HEK293T (cell line): ENCODE results near the gene MAP4K4.

ENCODE experiments used
- CTCF ChIA-PET: fragments of 350-600 bp; formaldehyde crosslinking; extraction: SDS; loops from one replicate; lab custom pipeline; 2021; ENCODE audit warnings: antibody characterized with exemption, inconsistent platforms; lab: Yijun Ruan, JAX
- POLR2A ChIA-PET: fragments of 350-600 bp; formaldehyde crosslinking; extraction: SDS; loops from one replicate; lab custom pipeline; 2020; ENCODE audit warnings: antibody characterized with exemption, inconsistent platforms; lab: Yijun Ruan, JAX
- DNase-seq: peaks from one replicate; pipeline ENCODE4 v3.0.0; 2012; ENCODE audit warnings: mixed read lengths; ENCODE audit errors: extremely low spot score
- ARNT ChIP-seq: fragments of 450-650 bp; IDR thresholded peaks from 2 replicates; pipeline ENCODE4 v1.6.1; 2017; ENCODE audit warnings: mild to moderate bottlenecking
- BHLHE40 ChIP-seq: fragments of 450-650 bp; IDR thresholded peaks from 2 replicates; pipeline ENCODE4 v1.6.1; 2016; ENCODE audit warnings: mild to moderate bottlenecking, moderate library complexity, borderline replicate concordance
- CTBP1 ChIP-seq: fragments of 450-650 bp; IDR thresholded peaks from 2 replicates; pipeline ENCODE4 v1.6.1; 2016; ENCODE audit warnings: borderline replicate concordance
- ELF4 ChIP-seq: fragments of 450-650 bp; IDR thresholded peaks from 2 replicates; pipeline ENCODE4 v1.6.1; 2017; ENCODE audit warnings: antibody characterized with exemption
- FOXA1 ChIP-seq: fragments of 450-650 bp; IDR thresholded peaks from 2 replicates; pipeline ENCODE4 v1.6.1; 2016; ENCODE audit warnings: mild to moderate bottlenecking
- FOXK2 ChIP-seq: fragments of 450-650 bp; IDR thresholded peaks from 2 replicates; pipeline ENCODE4 v1.6.1; 2016; ENCODE audit warnings: mild to moderate bottlenecking
- FOXM1 ChIP-seq: fragments of 450-650 bp; IDR thresholded peaks from 2 replicates; pipeline ENCODE4 v1.6.1; 2017; ENCODE audit warnings: mild to moderate bottlenecking, borderline replicate concordance
- HDGF ChIP-seq: fragments of 450-650 bp; IDR thresholded peaks from 2 replicates; pipeline ENCODE4 v1.6.1; 2017; ENCODE audit warnings: antibody characterized with exemption, borderline replicate concordance
- L3MBTL2 ChIP-seq: fragments of 450-650 bp; conservative IDR thresholded peaks from 2 replicates; pipeline ENCODE4 v1.6.1; 2016; ENCODE audit warnings: mild to moderate bottlenecking
- LEF1 ChIP-seq: fragments of 450-650 bp; IDR thresholded peaks from 2 replicates; pipeline ENCODE4 v1.6.1; 2017; ENCODE audit warnings: mild to moderate bottlenecking, borderline replicate concordance
- NFRKB ChIP-seq: fragments of 450-650 bp; IDR thresholded peaks from 2 replicates; pipeline ENCODE4 v1.6.1; 2016; ENCODE audit warnings: mild to moderate bottlenecking, moderate library complexity
- SP1 ChIP-seq: fragments of 450-650 bp; IDR thresholded peaks from 2 replicates; pipeline ENCODE4 v1.6.1; 2017
- SUZ12 ChIP-seq: fragments of 450-650 bp; IDR thresholded peaks from 2 replicates; pipeline ENCODE4 v1.6.1; 2016; ENCODE audit warnings: mild to moderate bottlenecking
- TARDBP ChIP-seq: fragments of 450-650 bp; IDR thresholded peaks from 2 replicates; pipeline ENCODE4 v1.6.1; 2016
- ZNF384 ChIP-seq: fragments of 450-650 bp; IDR thresholded peaks from 2 replicates; pipeline ENCODE4 v1.6.1; 2016
- TF ChIP-seq, protein P1 (sequence below): fragments of 450-650 bp; IDR thresholded peaks from 2 replicates; pipeline ENCODE4 v1.6.1; 2016

Gene MAP4K4

DNA sequence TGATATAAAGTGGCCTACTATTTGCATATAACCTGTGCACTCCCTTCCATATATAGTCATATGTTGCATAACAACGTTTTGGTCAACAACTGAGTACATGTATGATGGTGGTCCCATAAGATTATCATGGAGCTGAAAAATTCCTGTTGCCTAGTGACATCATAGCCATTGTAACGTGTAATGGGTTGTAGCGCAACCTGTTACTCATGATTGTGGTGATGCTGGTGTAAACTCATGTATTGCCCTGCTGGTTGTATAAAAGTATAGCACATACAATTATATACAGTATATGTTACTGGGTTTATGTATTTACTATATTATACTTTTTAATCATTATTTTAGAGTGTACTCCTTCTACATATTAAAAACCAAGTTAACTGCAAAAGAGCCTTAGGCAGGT lies 149.5 kb downstream of the MAP4K4 start:
- TF ChIP-seq ELF4: no peak
- no peak for TF ChIP-seq SP1
- TF ChIP-seq NFRKB: no peak
- TF ChIP-seq BHLHE40: no peak
- no peak for TF ChIP-seq ARNT
- no peak for TF ChIP-seq LEF1
- no peak for TF ChIP-seq FOXA1
- no peak for TF ChIP-seq L3MBTL2
- TF ChIP-seq SUZ12: no peak
- no peak for TF ChIP-seq TARDBP
- no peak for TF ChIP-seq HDGF
- TF ChIP-seq, protein P1, sequence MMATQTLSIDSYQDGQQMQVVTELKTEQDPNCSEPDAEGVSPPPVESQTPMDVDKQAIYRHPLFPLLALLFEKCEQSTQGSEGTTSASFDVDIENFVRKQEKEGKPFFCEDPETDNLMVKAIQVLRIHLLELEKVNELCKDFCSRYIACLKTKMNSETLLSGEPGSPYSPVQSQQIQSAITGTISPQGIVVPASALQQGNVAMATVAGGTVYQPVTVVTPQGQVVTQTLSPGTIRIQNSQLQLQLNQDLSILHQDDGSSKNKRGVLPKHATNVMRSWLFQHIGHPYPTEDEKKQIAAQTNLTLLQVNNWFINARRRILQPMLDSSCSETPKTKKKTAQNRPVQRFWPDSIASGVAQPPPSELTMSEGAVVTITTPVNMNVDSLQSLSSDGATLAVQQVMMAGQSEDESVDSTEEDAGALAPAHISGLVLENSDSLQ: no peak
- TF ChIP-seq FOXK2: no peak
- TF ChIP-seq ZNF384: no peak
- no peak for TF ChIP-seq FOXM1
- TF ChIP-seq CTBP1: no peak
- ChIA-PET POLR2A (no interaction called here), CTCF (no interaction called here)
- DNase-seq: no peak

DNA sequence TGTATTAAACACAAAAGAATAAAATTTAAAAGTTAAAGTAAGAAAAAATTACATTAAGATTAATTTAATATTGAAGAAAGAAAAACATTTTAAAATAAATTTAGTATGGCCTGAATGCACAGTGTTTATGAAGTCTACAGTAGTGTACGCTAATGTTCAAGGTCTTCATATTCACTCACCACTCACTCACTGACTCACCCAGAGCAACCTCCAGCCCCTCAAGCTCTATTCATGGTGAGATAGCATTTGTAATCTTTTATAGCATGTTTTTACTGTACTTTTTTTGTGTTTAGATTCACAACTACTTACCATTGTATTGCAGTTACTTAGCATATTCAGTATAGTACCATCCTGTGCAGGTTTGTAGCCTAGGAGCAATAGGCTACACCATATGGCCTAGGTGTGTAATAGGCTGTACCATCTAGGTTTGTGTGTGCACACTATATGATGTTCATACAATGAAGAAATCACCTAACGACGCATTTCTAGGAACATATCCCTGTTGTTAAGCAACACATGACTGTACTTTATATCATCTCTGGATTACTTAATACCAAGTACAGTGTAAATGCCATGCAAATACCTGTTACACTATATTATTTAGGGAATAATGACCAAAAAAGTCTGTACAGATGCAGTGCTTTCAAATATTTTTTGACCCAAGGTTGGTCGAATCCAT lies 150.3 kb downstream of the MAP4K4 start:
- POLR2A ChIA-PET: no interaction called here
- CTCF ChIA-PET: no interaction called here
- TF ChIP-seq ARNT (no peak), ELF4 (no peak), L3MBTL2 (no peak), BHLHE40 (no peak), LEF1 (no peak), TARDBP (no peak), CTBP1 (no peak), NFRKB (no peak)
- TF ChIP-seq, protein P1: no peak
- no peak for DNase-seq

DNA sequence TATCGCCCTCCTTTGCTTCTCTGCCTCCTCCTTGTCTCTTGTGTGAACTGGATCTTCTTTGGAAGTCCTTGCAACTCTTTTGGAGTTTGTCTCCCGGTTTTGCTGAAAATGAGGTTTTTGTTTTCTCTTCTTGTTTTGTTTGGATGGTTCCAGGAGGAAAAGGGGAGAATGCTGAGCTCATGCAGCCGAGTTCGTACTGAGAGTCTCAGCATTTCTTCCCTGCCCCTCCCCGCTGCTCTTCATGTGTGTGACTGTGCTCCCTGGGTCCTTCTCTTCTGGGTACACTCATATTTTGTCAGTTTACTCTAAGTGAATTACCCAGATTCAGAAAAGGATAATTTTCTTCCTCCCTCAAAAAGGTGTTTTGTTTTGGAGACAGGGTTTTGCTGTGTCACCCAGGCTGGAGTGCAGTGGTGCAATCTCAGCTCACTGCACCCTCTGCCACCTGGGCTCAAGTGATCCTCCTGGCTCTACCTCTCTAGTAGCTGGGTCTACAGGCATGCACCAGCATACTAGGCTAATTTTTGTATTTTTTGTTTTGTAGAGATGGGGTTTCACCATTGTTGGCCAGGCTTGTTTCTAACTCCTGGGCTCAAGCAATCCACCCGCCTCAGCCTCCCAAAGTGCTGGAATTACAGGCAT lies 151.4 kb downstream of the MAP4K4 start:
- no peak for DNase-seq
- TF ChIP-seq LEF1 (no peak), FOXK2 (no peak), HDGF (no peak), FOXM1 (no peak), BHLHE40 (no peak), NFRKB (no peak), TARDBP (no peak), ARNT (no peak), L3MBTL2 (no peak), SUZ12 (no peak), CTBP1 (no peak)
- ChIA-PET CTCF (interaction anchor here (0.6 kb wide), 1 partner anchor 1770 kb away, joined by 4 read pairs; no protein-coding TSS in a partner anchor), POLR2A (no interaction called here)

DNA sequence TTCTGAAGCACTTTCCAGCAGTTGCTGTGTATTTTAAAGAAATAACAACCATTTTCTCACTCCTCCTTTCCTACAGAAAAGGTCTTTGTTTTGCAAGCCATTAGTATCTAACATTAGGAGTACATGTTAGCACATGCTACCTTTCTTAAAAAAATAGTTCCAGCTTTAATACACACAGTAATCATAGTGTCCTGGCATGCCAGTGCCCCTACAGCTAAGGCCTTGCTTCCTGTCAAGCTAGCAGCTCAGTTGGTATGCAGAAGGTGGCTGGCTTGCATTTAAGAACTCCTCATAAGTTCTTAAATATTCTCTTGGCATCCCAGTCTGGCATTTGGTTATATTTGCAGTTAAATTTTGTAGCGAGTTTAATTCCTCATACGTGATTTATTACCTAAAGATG lies 152.9 kb downstream of the MAP4K4 start:
- no peak for DNase-seq
- POLR2A ChIA-PET: no interaction called here
- no peak for TF ChIP-seq FOXK2
- no peak for TF ChIP-seq ARNT
- TF ChIP-seq, protein P1: no peak
- TF ChIP-seq LEF1: no peak
- no peak for TF ChIP-seq SP1
- no peak for TF ChIP-seq NFRKB
- no peak for TF ChIP-seq CTBP1
- no peak for TF ChIP-seq FOXM1
- TF ChIP-seq HDGF: no peak
- no peak for TF ChIP-seq ZNF384
- TF ChIP-seq ELF4: no peak
- TF ChIP-seq L3MBTL2: no peak
- TF ChIP-seq SUZ12: no peak
- TF ChIP-seq FOXA1: no peak
- no peak for TF ChIP-seq BHLHE40
- CTCF ChIA-PET: no interaction called here

DNA sequence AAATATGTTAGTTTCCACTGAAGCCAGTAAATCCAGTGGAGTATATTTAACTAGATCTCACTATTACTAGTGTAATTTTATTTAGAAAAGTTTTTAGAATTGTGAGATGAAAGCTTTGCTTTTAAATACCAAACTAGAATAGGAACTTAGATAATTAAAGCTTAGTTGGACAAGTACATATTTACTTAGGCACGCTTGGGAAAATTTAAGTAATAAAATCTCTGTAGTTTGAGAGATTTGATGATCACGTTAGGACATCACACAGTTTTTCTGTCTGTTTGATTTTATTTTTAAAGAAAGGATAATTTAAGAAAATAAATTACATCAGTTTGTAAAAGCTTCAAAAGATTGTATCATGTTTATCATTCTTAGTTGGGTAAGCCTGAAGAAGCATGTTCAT lies 153.5 kb downstream of the MAP4K4 start:
- CTCF ChIA-PET: interaction anchor here (0.6 kb wide), 1 partner anchor 36 kb away, joined by 5 read pairs; no protein-coding TSS in a partner anchor
- POLR2A ChIA-PET: no interaction called here
- no peak for DNase-seq
- TF ChIP-seq FOXA1: no peak
- no peak for TF ChIP-seq ARNT
- no peak for TF ChIP-seq FOXK2
- no peak for TF ChIP-seq SP1
- no peak for TF ChIP-seq SUZ12
- no peak for TF ChIP-seq CTBP1
- no peak for TF ChIP-seq FOXM1
- TF ChIP-seq LEF1: no peak
- no peak for TF ChIP-seq NFRKB
- TF ChIP-seq, protein P1: no peak
- TF ChIP-seq HDGF: no peak
- TF ChIP-seq L3MBTL2: no peak
- no peak for TF ChIP-seq TARDBP
- TF ChIP-seq ZNF384: no peak
- no peak for TF ChIP-seq BHLHE40
- no peak for TF ChIP-seq ELF4
